Sigmoid colon (tissue), 4 donors: Measurements from ENCODE around the gene PIK3R1.

Source experiments
- POLR2AphosphoS5 ChIP-seq, 4 donors: sonication (generic); formaldehyde crosslinking; IDR thresholded peaks; one replicate each; pipeline ENCODE4 v1.6.1; 2017; ENCODE audit warnings: antibody characterized with exemption in 4 of 4
- TF ChIP-seq, protein P1 (sequence below), 4 experiments: fragments of 450-650 bp in 3 of 4; fragments of 200-600 bp in 1 of 4; IDR thresholded peaks; one replicate each; pipeline ENCODE4 v1.5.1; 2016 to 2019; ENCODE audit warnings: antibody characterized with exemption in 4 of 4, mild to moderate bottlenecking in 3 of 4, moderate library complexity in 2 of 4

DNA sequence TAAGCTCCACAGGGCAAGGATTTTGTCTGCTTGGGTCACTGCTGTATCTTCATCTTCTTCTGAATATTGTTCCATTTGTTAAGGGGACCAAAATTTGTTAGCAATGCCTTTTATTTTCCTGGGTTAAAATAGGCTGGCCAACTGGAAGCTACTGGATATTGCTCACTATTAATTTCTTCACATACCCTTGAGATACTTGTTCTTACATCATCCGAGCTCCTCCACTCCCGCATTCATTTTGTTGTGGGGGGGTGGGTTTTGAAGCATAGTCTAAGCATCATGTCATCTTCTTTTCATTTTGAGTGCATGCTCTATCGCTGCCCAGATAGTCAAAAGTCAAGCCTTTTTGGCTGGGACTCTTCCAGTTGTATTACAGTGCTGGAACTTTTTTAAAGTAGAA lies 42.5 kb upstream of the PIK3R1 start:
- TF ChIP-seq, protein P1, sequence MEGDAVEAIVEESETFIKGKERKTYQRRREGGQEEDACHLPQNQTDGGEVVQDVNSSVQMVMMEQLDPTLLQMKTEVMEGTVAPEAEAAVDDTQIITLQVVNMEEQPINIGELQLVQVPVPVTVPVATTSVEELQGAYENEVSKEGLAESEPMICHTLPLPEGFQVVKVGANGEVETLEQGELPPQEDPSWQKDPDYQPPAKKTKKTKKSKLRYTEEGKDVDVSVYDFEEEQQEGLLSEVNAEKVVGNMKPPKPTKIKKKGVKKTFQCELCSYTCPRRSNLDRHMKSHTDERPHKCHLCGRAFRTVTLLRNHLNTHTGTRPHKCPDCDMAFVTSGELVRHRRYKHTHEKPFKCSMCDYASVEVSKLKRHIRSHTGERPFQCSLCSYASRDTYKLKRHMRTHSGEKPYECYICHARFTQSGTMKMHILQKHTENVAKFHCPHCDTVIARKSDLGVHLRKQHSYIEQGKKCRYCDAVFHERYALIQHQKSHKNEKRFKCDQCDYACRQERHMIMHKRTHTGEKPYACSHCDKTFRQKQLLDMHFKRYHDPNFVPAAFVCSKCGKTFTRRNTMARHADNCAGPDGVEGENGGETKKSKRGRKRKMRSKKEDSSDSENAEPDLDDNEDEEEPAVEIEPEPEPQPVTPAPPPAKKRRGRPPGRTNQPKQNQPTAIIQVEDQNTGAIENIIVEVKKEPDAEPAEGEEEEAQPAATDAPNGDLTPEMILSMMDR (IDR thresholded peaks at IDR 0.05) = no peak
- no peak for TF ChIP-seq POLR2AphosphoS5 (IDR thresholded peaks at IDR 0.05)
